Measurements from ENCODE around the gene RTL10.

RTL10 gene

GRCh38 chr22:19873960-19874306, 19.3 kb upstream of the RTL10 start:
- TF ChIP-seq ZFX (IDR thresholded peaks at IDR 0.05): no peak
- TF ChIP-seq CTCF (conservative IDR thresholded peaks at IDR 0.05): no peak
- H3K27ac ChIP-seq: peak overlapping the region; percentile 7; the same call in 1 of the 2 replicates

GRCh38 chr22:19873138-19873959, 18.7 kb upstream of the RTL10 start:
- no peak for TF ChIP-seq ZFX (IDR thresholded peaks at IDR 0.05)
- no peak for TF ChIP-seq CTCF (conservative IDR thresholded peaks at IDR 0.05)
- peak overlapping the region; percentile 7; the same call in 1 of the 2 replicates for H3K27ac ChIP-seq

- TF ChIP-seq ZFX (IDR thresholded peaks at IDR 0.05) (no peak), CTCF (conservative IDR thresholded peaks at IDR 0.05) (no peak)
- no peak overlapping the region for H3K27ac ChIP-seq
These were observed 18.1 kb upstream of the RTL10 start for GRCh38 chr22:19872779-19873137.

- no peak overlapping the region for H3K27ac ChIP-seq
- no peak for TF ChIP-seq CTCF (conservative IDR thresholded peaks at IDR 0.05)
- no peak for TF ChIP-seq ZFX (IDR thresholded peaks at IDR 0.05)
These were observed 17.4 kb upstream of the RTL10 start for GRCh38 chr22:19871845-19872778.

- H3K27ac ChIP-seq: no peak overlapping the region
- TF ChIP-seq ZFX (IDR thresholded peaks at IDR 0.05) (no peak), CTCF (conservative IDR thresholded peaks at IDR 0.05) (no peak)
These were observed 16.6 kb upstream of the RTL10 start for GRCh38 chr22:19871023-19871844.

GRCh38 chr22:19870153-19871022, 15.7 kb upstream of the RTL10 start:
- no peak for TF ChIP-seq CTCF (conservative IDR thresholded peaks at IDR 0.05)
- TF ChIP-seq ZFX (IDR thresholded peaks at IDR 0.05): no peak
- H3K27ac ChIP-seq: no peak overlapping the region
